HEK293T (cell line): ENCODE results near the gene FBXO45.
A peak's percentile ranks its signal among the peaks of the same experiment; 100 is the strongest.
"Not testable (repeated sequence)": the region's sequence is repeated elsewhere in the genome, so short reads cannot be mapped to it uniquely, and the experiment has no call there.

Source experiments
- CTCF ChIA-PET: fragments of 350-600 bp; formaldehyde crosslinking; extraction: SDS; loops from one replicate; lab custom pipeline; 2021; ENCODE audit warnings: antibody characterized with exemption, inconsistent platforms; lab: Yijun Ruan, JAX
- POLR2A ChIA-PET: fragments of 350-600 bp; formaldehyde crosslinking; extraction: SDS; loops from one replicate; lab custom pipeline; 2020; ENCODE audit warnings: antibody characterized with exemption, inconsistent platforms; lab: Yijun Ruan, JAX
- DNase-seq: peaks from one replicate; pipeline ENCODE4 v3.0.0; 2012; ENCODE audit warnings: mixed read lengths; ENCODE audit errors: extremely low spot score
- ARNT ChIP-seq: fragments of 450-650 bp; IDR thresholded peaks from 2 replicates; pipeline ENCODE4 v1.6.1; 2017; ENCODE audit warnings: mild to moderate bottlenecking
- BHLHE40 ChIP-seq: fragments of 450-650 bp; IDR thresholded peaks from 2 replicates; pipeline ENCODE4 v1.6.1; 2016; ENCODE audit warnings: mild to moderate bottlenecking, moderate library complexity, borderline replicate concordance
- CTBP1 ChIP-seq: fragments of 450-650 bp; IDR thresholded peaks from 2 replicates; pipeline ENCODE4 v1.6.1; 2016; ENCODE audit warnings: borderline replicate concordance
- ELF4 ChIP-seq: fragments of 450-650 bp; IDR thresholded peaks from 2 replicates; pipeline ENCODE4 v1.6.1; 2017; ENCODE audit warnings: antibody characterized with exemption
- FOXA1 ChIP-seq: fragments of 450-650 bp; IDR thresholded peaks from 2 replicates; pipeline ENCODE4 v1.6.1; 2016; ENCODE audit warnings: mild to moderate bottlenecking
- FOXK2 ChIP-seq: fragments of 450-650 bp; IDR thresholded peaks from 2 replicates; pipeline ENCODE4 v1.6.1; 2016; ENCODE audit warnings: mild to moderate bottlenecking
- FOXM1 ChIP-seq: fragments of 450-650 bp; IDR thresholded peaks from 2 replicates; pipeline ENCODE4 v1.6.1; 2017; ENCODE audit warnings: mild to moderate bottlenecking, borderline replicate concordance
- HDGF ChIP-seq: fragments of 450-650 bp; IDR thresholded peaks from 2 replicates; pipeline ENCODE4 v1.6.1; 2017; ENCODE audit warnings: antibody characterized with exemption, borderline replicate concordance
- L3MBTL2 ChIP-seq: fragments of 450-650 bp; conservative IDR thresholded peaks from 2 replicates; pipeline ENCODE4 v1.6.1; 2016; ENCODE audit warnings: mild to moderate bottlenecking
- LEF1 ChIP-seq: fragments of 450-650 bp; IDR thresholded peaks from 2 replicates; pipeline ENCODE4 v1.6.1; 2017; ENCODE audit warnings: mild to moderate bottlenecking, borderline replicate concordance
- NFRKB ChIP-seq: fragments of 450-650 bp; IDR thresholded peaks from 2 replicates; pipeline ENCODE4 v1.6.1; 2016; ENCODE audit warnings: mild to moderate bottlenecking, moderate library complexity
- SP1 ChIP-seq: fragments of 450-650 bp; IDR thresholded peaks from 2 replicates; pipeline ENCODE4 v1.6.1; 2017
- SUZ12 ChIP-seq: fragments of 450-650 bp; IDR thresholded peaks from 2 replicates; pipeline ENCODE4 v1.6.1; 2016; ENCODE audit warnings: mild to moderate bottlenecking
- TARDBP ChIP-seq: fragments of 450-650 bp; IDR thresholded peaks from 2 replicates; pipeline ENCODE4 v1.6.1; 2016
- ZNF384 ChIP-seq: fragments of 450-650 bp; IDR thresholded peaks from 2 replicates; pipeline ENCODE4 v1.6.1; 2016
- TF ChIP-seq, protein P1 (sequence below): fragments of 450-650 bp; IDR thresholded peaks from 2 replicates; pipeline ENCODE4 v1.6.1; 2016

The FBXO45 gene

GRCh38 chr3:196609343-196609775, 40.9 kb downstream of the FBXO45 start:
- POLR2A ChIA-PET = interaction anchor here (1.6 kb wide), 1 partner anchor 23 kb away, joined by 8 read pairs; no protein-coding TSS in a partner anchor
- peak; percentile 79 for DNase-seq
- CTCF ChIA-PET = interaction anchor here (0.5 to 1.8 kb wide), 10 partner anchors 13 to 100 kb away, joined by 3 to 7 read pairs (median 4); no protein-coding TSS in a partner anchor
- TF ChIP-seq TARDBP (no peak), FOXK2 (no peak), L3MBTL2 (no peak), ARNT (no peak), HDGF (no peak), SP1 (no peak), CTBP1 (no peak), ZNF384 (no peak)

DNA sequence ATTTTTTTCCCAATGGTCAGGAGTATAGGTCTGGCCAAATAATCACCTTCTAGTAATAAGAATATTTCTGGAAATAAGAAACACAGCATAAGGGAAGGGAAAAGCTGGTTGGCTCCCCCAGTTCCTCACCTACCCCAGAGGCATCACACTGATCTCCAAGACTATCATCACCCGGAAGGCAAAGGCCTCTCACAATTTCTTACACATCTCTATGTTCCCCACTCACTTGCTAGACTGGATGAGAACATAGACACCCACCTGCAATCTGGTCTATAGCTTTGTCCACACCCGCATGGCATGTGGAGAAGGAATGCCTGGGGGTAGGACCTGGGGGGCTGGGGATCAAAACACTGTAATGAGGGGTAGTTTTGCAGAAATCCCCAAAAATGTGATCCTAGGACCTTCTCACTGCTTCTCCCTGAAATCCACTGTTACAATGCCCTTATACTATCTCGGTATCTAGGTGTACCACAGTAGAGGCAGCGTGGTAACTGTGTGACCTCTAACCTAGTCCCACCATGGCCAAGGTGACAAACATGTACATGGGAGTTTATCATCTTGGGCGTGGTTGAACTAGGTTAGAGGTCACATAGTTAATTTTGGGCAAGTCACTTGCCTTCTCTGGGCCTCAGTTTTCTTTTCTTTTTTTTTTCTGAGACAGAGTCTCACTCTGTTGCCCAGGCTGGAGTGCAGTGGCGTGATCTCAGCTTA, 41.5 kb downstream of the FBXO45 start:
- no peak for TF ChIP-seq FOXA1
- no peak for TF ChIP-seq CTBP1
- no peak for TF ChIP-seq BHLHE40
- TF ChIP-seq ZNF384 = no peak
- TF ChIP-seq, protein P1, sequence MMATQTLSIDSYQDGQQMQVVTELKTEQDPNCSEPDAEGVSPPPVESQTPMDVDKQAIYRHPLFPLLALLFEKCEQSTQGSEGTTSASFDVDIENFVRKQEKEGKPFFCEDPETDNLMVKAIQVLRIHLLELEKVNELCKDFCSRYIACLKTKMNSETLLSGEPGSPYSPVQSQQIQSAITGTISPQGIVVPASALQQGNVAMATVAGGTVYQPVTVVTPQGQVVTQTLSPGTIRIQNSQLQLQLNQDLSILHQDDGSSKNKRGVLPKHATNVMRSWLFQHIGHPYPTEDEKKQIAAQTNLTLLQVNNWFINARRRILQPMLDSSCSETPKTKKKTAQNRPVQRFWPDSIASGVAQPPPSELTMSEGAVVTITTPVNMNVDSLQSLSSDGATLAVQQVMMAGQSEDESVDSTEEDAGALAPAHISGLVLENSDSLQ = no peak
- no peak for TF ChIP-seq SUZ12
- TF ChIP-seq L3MBTL2 = no peak
- TF ChIP-seq FOXK2 = no peak
- TF ChIP-seq NFRKB = no peak
- TF ChIP-seq HDGF = no peak
- no peak for TF ChIP-seq SP1
- no peak for TF ChIP-seq LEF1
- TF ChIP-seq ARNT = no peak
- TF ChIP-seq TARDBP = no peak
- TF ChIP-seq FOXM1 = no peak
- no peak for TF ChIP-seq ELF4
- ChIA-PET POLR2A (interaction anchor here (1.6 kb wide), 1 partner anchor 22 kb away, joined by 8 read pairs; no protein-coding TSS in a partner anchor), CTCF (interaction anchor here (0.5 to 1.8 kb wide), 10 partner anchors 12 to 99 kb away, joined by 3 to 7 read pairs (median 4); no protein-coding TSS in a partner anchor)
- no peak for DNase-seq

- no peak for DNase-seq
- TF ChIP-seq FOXA1 (no peak), NFRKB (no peak), SP1 (no peak), ELF4 (no peak), CTBP1 (no peak), HDGF (no peak), L3MBTL2 (no peak), LEF1 (no peak), FOXK2 (no peak), BHLHE40 (no peak), ARNT (no peak), SUZ12 (no peak), ZNF384 (no peak), TARDBP (no peak), FOXM1 (no peak)
- TF ChIP-seq, protein P1 = no peak
- ChIA-PET CTCF (no interaction called here), POLR2A (interaction anchor here (0.7 to 0.9 kb wide), 3 partner anchors 20 to 43 kb away, joined by 3 read pairs; partner anchors contain the start of genes FBXO45 and WDR53)
Observed at GRCh38 chr3:196611761-196612483, 43.5 kb downstream of the FBXO45 start.

GRCh38 chr3:196615234-196615633, 46.8 kb downstream of the FBXO45 start:
- POLR2A ChIA-PET, CTCF ChIA-PET, DNase-seq: not testable (repeated sequence)

DNA sequence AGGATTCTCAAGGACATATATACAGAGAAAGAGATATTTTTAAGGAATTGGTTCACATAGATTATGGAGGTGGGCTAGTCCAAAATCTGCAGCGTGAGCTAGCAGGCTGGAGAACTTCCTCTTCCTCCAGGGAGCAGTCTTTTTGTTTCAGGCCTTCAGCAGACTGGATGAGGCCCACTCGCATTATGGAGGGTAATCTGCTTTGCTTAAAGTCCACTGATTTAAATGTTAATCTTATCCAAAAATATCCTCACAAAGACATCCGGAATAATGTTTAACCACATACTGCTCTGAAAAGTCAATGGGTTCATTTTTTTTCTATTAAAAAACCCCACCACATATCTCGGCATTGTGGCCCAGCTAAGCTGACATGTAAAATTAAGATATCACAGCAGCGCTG, 48.8 kb downstream of the FBXO45 start:
- POLR2A ChIA-PET = no interaction called here
- no peak for TF ChIP-seq SUZ12
- TF ChIP-seq FOXA1 = no peak
- TF ChIP-seq ARNT = no peak
- no peak for TF ChIP-seq NFRKB
- no peak for TF ChIP-seq SP1
- no peak for TF ChIP-seq FOXM1
- no peak for TF ChIP-seq LEF1
- TF ChIP-seq ZNF384 = no peak
- no peak for DNase-seq
- CTCF ChIA-PET = interaction anchor here (0.6 kb wide), 1 partner anchor 159 kb away, joined by 4 read pairs; no protein-coding TSS in a partner anchor

DNA sequence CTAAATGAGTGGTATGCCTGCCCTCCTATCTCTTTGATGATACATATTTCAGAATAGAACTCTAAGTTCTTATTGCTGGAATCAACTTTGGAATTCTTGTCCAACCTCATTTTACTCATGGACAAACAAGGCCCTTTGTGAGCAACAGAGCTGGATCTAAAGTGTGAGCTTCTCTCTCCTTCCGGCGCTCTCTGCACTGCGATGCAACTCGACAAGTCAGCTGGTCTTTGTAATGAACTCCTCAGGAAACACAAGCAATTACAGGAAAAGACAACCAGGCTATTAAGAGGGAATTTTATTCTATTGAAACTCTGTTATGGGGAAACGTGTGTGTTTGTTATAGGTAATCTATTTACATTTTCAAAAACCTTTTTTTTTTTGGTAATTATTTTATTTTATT, 50.8 kb downstream of the FBXO45 start:
- TF ChIP-seq FOXA1 = no peak
- no peak for TF ChIP-seq LEF1
- no peak for TF ChIP-seq BHLHE40
- TF ChIP-seq FOXM1 = no peak
- TF ChIP-seq ARNT = no peak
- TF ChIP-seq NFRKB = no peak
- no peak for TF ChIP-seq L3MBTL2
- no peak for TF ChIP-seq SUZ12
- no peak for TF ChIP-seq HDGF
- no peak for TF ChIP-seq CTBP1
- TF ChIP-seq TARDBP = no peak
- no peak for TF ChIP-seq FOXK2
- TF ChIP-seq, protein P1 = no peak
- no peak for TF ChIP-seq ELF4
- TF ChIP-seq SP1 = no peak
- no peak for TF ChIP-seq ZNF384
- POLR2A ChIA-PET = no interaction called here
- CTCF ChIA-PET = interaction anchor here (0.7 kb wide), 1 partner anchor 13 kb away, joined by 4 read pairs; no protein-coding TSS in a partner anchor
- DNase-seq = no peak

DNA sequence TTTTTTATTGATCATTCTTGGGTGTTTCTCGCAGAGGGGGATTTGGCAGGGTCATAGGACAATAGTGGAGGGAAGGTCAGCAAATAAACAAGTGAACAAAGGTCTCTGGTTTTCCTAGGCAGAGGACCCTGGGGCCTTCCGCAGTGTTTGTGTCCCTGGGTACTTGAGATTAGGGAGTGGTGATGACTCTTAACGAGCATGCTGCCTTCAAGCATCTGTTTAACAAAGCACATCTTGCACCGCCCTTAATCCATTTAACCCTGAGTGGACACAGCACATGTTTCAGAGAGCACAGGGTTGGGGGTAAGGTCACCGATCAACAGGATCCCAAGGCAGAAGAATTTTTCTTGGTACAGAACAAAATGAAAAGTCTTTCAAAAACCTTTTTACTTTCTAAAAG, 51.2 kb downstream of the FBXO45 start:
- CTCF ChIA-PET = interaction anchor here (0.7 kb wide), 1 partner anchor 13 kb away, joined by 4 read pairs; no protein-coding TSS in a partner anchor
- DNase-seq, POLR2A ChIA-PET: not testable (repeated sequence)
